ENCODE data around the gene PHYKPL.
A peak's percentile ranks its signal among the peaks of the same experiment; 100 is the strongest.

PHYKPL gene

GRCh38 chr5:178232920-178233429 lies 373 bp upstream of the PHYKPL start:
- Histone ChIP-seq H3K27me3 (ENCODE audit: insufficient read depth, poor library complexity, severe bottlenecking) (no peaks in the 10 kb centered on the region), H3K27ac (replicated peaks) (peak overlapping the region; percentile 83), H3K4me3 (replicated peaks; ENCODE audit: insufficient read depth, low read length) (peak overlapping the region; percentile 90)
- TF ChIP-seq SPI1 (IDR thresholded peaks at IDR 0.05; ENCODE audit: borderline replicate concordance, low read depth), result no peak
- no peak; the same call in 1 of the 2 replicates for TF ChIP-seq POLR2AphosphoS5 (IDR thresholded peaks at IDR 0.05; ENCODE audit: low read depth)
- no peak for TF ChIP-seq GABPA (IDR thresholded peaks at IDR 0.05; ENCODE audit: low read depth)
- TF ChIP-seq CTCF (IDR thresholded peaks at IDR 0.05; ENCODE audit: insufficient read depth, low read length), result no peak
- DNase-seq (ENCODE audit: low read depth in 1 of 2, low spot score in 1 of 2), result no peak

- TF ChIP-seq REST (IDR thresholded peaks at IDR 0.05; ENCODE audit: insufficient replicate concordance, low read depth), result no peak
- no peak for TF ChIP-seq SPI1 (IDR thresholded peaks at IDR 0.05; ENCODE audit: borderline replicate concordance, low read depth)
- TF ChIP-seq GABPA (IDR thresholded peaks at IDR 0.05; ENCODE audit: low read depth), result no peak
- TF ChIP-seq POLR2AphosphoS5 (IDR thresholded peaks at IDR 0.05; ENCODE audit: low read depth), result no peak
- TF ChIP-seq CTCF (IDR thresholded peaks at IDR 0.05; ENCODE audit: insufficient read depth, low read length), result no peak
- Histone ChIP-seq H3K27me3 (ENCODE audit: insufficient read depth, poor library complexity, severe bottlenecking) (no peaks in the 10 kb centered on the region), H3K27ac (replicated peaks) (peak overlapping the region; percentile 83), H3K4me3 (replicated peaks; ENCODE audit: insufficient read depth, low read length) (peak overlapping the region; percentile 90)
- DNase-seq (ENCODE audit: low read depth in 1 of 2, low spot score in 1 of 2), result no peak
Measured at GRCh38 chr5:178231539-178232123, 971 bp downstream of the PHYKPL start.

GRCh38 chr5:178230879-178231538 lies 1.6 kb downstream of the PHYKPL start:
- peak overlapping the region; percentile 83 for H3K27ac ChIP-seq (replicated peaks)
- TF ChIP-seq REST (IDR thresholded peaks at IDR 0.05; ENCODE audit: insufficient replicate concordance, low read depth), result no peak
- no peak for TF ChIP-seq SPI1 (IDR thresholded peaks at IDR 0.05; ENCODE audit: borderline replicate concordance, low read depth)
- TF ChIP-seq CTCF (IDR thresholded peaks at IDR 0.05; ENCODE audit: insufficient read depth, low read length), result no peak
- no peak for TF ChIP-seq POLR2AphosphoS5 (IDR thresholded peaks at IDR 0.05; ENCODE audit: low read depth)
- no peak for TF ChIP-seq GABPA (IDR thresholded peaks at IDR 0.05; ENCODE audit: low read depth)
- peak overlapping the region; percentile 90 for H3K4me3 ChIP-seq (replicated peaks; ENCODE audit: insufficient read depth, low read length)

More at GRCh38 chr5:178230879-178231538, 1.6 kb downstream of the PHYKPL start:
- no peak for DNase-seq (ENCODE audit: low read depth in 1 of 2, low spot score in 1 of 2)
- H3K27me3 ChIP-seq (ENCODE audit: insufficient read depth, poor library complexity, severe bottlenecking), result no peaks in the 10 kb centered on the region
